HEK293 (cell line): Measurements from ENCODE around the gene FLNA.

Source experiments
- GLI2 ChIP-seq: fragments of 450-650 bp; formaldehyde crosslinking; IDR thresholded peaks from 2 replicates; pipeline ENCODE4; 2017; ENCODE audit warnings: missing biosample characterization, missing genetic modification characterization, low read depth, borderline replicate concordance
- GLI4 ChIP-seq: fragments of 450-650 bp; formaldehyde crosslinking; IDR thresholded peaks from 2 replicates; pipeline ENCODE4 v1.5.1; 2016; ENCODE audit warnings: missing biosample characterization, missing genetic modification characterization
- IKZF3 ChIP-seq: fragments of 450-650 bp; IDR thresholded peaks from 2 replicates; pipeline ENCODE4 v1.5.0; 2018; ENCODE audit warnings: missing biosample characterization, mild to moderate bottlenecking, missing genetic modification characterization, moderate library complexity
- REPIN1 ChIP-seq: fragments of 450-650 bp; formaldehyde crosslinking; IDR thresholded peaks from 2 replicates; pipeline ENCODE4 v1.5.1; 2017; ENCODE audit warnings: missing biosample characterization, missing genetic modification characterization, low read depth
- WT1 ChIP-seq: fragments of 450-650 bp; formaldehyde crosslinking; IDR thresholded peaks from 2 replicates; pipeline ENCODE4 v1.5.1; 2016; ENCODE audit warnings: missing biosample characterization, missing genetic modification characterization
- ZFP37 ChIP-seq: fragments of 450-650 bp; formaldehyde crosslinking; IDR thresholded peaks from 2 replicates; pipeline ENCODE4 v1.5.1; 2016; ENCODE audit warnings: missing biosample characterization, missing genetic modification characterization
- ZIC2 ChIP-seq: fragments of 450-650 bp; formaldehyde crosslinking; IDR thresholded peaks from 2 replicates; pipeline ENCODE4 v1.5.1; 2016; ENCODE audit warnings: missing biosample characterization, missing genetic modification characterization
- ZNF140 ChIP-seq: fragments of 450-650 bp; formaldehyde crosslinking; IDR thresholded peaks from 2 replicates; pipeline ENCODE4 v1.5.1; 2016; ENCODE audit warnings: missing biosample characterization, missing genetic modification characterization
- ZNF16 ChIP-seq: fragments of 450-650 bp; formaldehyde crosslinking; IDR thresholded peaks from 2 replicates; pipeline ENCODE4 v1.5.1; 2016; ENCODE audit warnings: low read depth, missing biosample characterization, missing genetic modification characterization
- ZNF169 ChIP-seq: fragments of 450-650 bp; formaldehyde crosslinking; IDR thresholded peaks from 2 replicates; pipeline ENCODE4 v1.5.1; 2016; ENCODE audit warnings: missing biosample characterization, missing genetic modification characterization
- ZNF2 ChIP-seq: fragments of 450-650 bp; formaldehyde crosslinking; IDR thresholded peaks from 2 replicates; pipeline ENCODE4 v1.5.1; 2016; ENCODE audit warnings: missing biosample characterization, missing genetic modification characterization
- ZNF341 ChIP-seq: fragments of 450-650 bp; formaldehyde crosslinking; IDR thresholded peaks from 2 replicates; pipeline ENCODE4; 2016; ENCODE audit warnings: low read depth, missing biosample characterization, missing genetic modification characterization
- ZNF350 ChIP-seq: fragments of 450-650 bp; formaldehyde crosslinking; IDR thresholded peaks from 2 replicates; pipeline ENCODE4 v1.5.0; 2017; ENCODE audit warnings: missing biosample characterization, mild to moderate bottlenecking, missing genetic modification characterization
- ZNF416 ChIP-seq: fragments of 450-650 bp; formaldehyde crosslinking; IDR thresholded peaks from 2 replicates; pipeline ENCODE4 v1.5.1; 2016; ENCODE audit warnings: missing biosample characterization, missing genetic modification characterization
- ZNF549 ChIP-seq: fragments of 450-650 bp; IDR thresholded peaks from 2 replicates; pipeline ENCODE4 v1.5.1; 2018; ENCODE audit warnings: missing biosample characterization, missing genetic modification characterization, mild to moderate bottlenecking, inconsistent platforms, moderate library complexity
- ZNF555 ChIP-seq: fragments of 450-650 bp; formaldehyde crosslinking; conservative IDR thresholded peaks from 2 replicates; pipeline ENCODE4 v1.5.1; 2017; ENCODE audit warnings: missing biosample characterization, mild to moderate bottlenecking, missing genetic modification characterization, inconsistent platforms
- ZNF596 ChIP-seq: fragments of 450-650 bp; IDR thresholded peaks from 2 replicates; pipeline ENCODE4 v1.5.0; 2018; ENCODE audit warnings: missing biosample characterization, mild to moderate bottlenecking, missing genetic modification characterization, moderate library complexity
- ZNF623 ChIP-seq: fragments of 450-650 bp; formaldehyde crosslinking; IDR thresholded peaks from 2 replicates; pipeline ENCODE4 v1.5.1; 2016; ENCODE audit warnings: missing biosample characterization, missing genetic modification characterization
- ZNF629 ChIP-seq: fragments of 450-650 bp; formaldehyde crosslinking; IDR thresholded peaks from 2 replicates; pipeline ENCODE4 v1.5.1; 2017; ENCODE audit warnings: missing biosample characterization, missing genetic modification characterization
- ZNF704 ChIP-seq: fragments of 450-650 bp; formaldehyde crosslinking; IDR thresholded peaks from 2 replicates; pipeline ENCODE4 v1.5.1; 2016; ENCODE audit warnings: missing biosample characterization, missing genetic modification characterization
- ZNF768 ChIP-seq: fragments of 450-650 bp; formaldehyde crosslinking; IDR thresholded peaks from 2 replicates; pipeline ENCODE4 v1.5.1; 2018; ENCODE audit warnings: missing biosample characterization, mild to moderate bottlenecking, missing genetic modification characterization
- ZNF792 ChIP-seq: fragments of 450-650 bp; formaldehyde crosslinking; IDR thresholded peaks from 2 replicates; pipeline ENCODE4 v1.5.1; 2016; ENCODE audit warnings: missing biosample characterization, missing genetic modification characterization
- ZNF830 ChIP-seq: fragments of 450-650 bp; IDR thresholded peaks from 2 replicates; pipeline ENCODE4 v1.5.0; 2018; ENCODE audit warnings: missing biosample characterization, missing genetic modification characterization, low read depth, mild to moderate bottlenecking, moderate library complexity
- ZSCAN23 ChIP-seq: fragments of 450-650 bp; formaldehyde crosslinking; IDR thresholded peaks from 2 replicates; pipeline ENCODE4 v1.5.1; 2016; ENCODE audit warnings: missing biosample characterization, missing genetic modification characterization
- TF ChIP-seq, protein P1 (sequence below): fragments of 450-650 bp; formaldehyde crosslinking; IDR thresholded peaks from 2 replicates; pipeline ENCODE4 v1.5.1; 2016; ENCODE audit warnings: missing biosample characterization, missing genetic modification characterization
- TF ChIP-seq, protein P2 (sequence below): fragments of 450-650 bp; formaldehyde crosslinking; IDR thresholded peaks from 2 replicates; pipeline ENCODE4 v1.5.1; 2016; ENCODE audit warnings: missing biosample characterization, missing genetic modification characterization
- TF ChIP-seq, protein P3 (sequence below): fragments of 450-650 bp; formaldehyde crosslinking; IDR thresholded peaks from 2 replicates; pipeline ENCODE4 v1.5.1; 2017; ENCODE audit warnings: missing biosample characterization, mild to moderate bottlenecking, missing genetic modification characterization, moderate library complexity

FLNA gene

GRCh38 chrX:154397888-154398667 is 23.6 kb upstream of the FLNA start, which contains the start of gene RPL10 (continued):
- TF ChIP-seq ZNF2 (tag by site-specific recombination) (peak; percentile 71), IKZF3 (no peak), ZNF596 (tag by site-specific recombination) (no peak), ZNF555 (tag by site-specific recombination) (no peak), GLI4 (tag by site-specific recombination) (no peak), REPIN1 (tag by site-specific recombination) (peak; percentile 82; the same call in 1 of the 2 replicates), ZNF830 (no peak), ZFP37 (peak; percentile 48), ZNF792 (no peak), ZNF704 (tag by site-specific recombination) (no peak), ZNF416 (tag by site-specific recombination) (no peak), ZSCAN23 (tag by site-specific recombination) (no peak; the same call in 1 of the 2 replicates), WT1 (tag by site-specific recombination) (0 out of 2 replicates have a peak, but pooled peaks have one; percentile 6), ZNF549 (tag by site-specific recombination) (no peak), ZNF629 (tag by site-specific recombination) (peak; percentile 75), ZNF169 (no peak), ZNF341 (no peak), ZNF350 (no peak), ZNF16 (tag by site-specific recombination) (no peak), ZNF140 (tag by site-specific recombination) (no peak), ZNF623 (tag by site-specific recombination) (peak; percentile 35; the same call in 1 of the 2 replicates), ZNF768 (no peak), ZIC2 (tag by site-specific recombination) (no peak), GLI2 (tag by site-specific recombination) (no peak)
- TF ChIP-seq, protein P1, sequence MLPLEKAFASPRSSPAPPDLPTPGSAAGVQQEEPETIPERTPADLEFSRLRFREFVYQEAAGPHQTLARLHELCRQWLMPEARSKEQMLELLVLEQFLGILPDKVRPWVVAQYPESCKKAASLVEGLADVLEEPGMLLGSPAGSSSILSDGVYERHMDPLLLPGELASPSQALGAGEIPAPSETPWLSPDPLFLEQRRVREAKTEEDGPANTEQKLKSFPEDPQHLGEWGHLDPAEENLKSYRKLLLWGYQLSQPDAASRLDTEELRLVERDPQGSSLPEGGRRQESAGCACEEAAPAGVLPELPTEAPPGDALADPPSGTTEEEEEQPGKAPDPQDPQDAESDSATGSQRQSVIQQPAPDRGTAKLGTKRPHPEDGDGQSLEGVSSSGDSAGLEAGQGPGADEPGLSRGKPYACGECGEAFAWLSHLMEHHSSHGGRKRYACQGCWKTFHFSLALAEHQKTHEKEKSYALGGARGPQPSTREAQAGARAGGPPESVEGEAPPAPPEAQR (tag by site-specific recombination) = no peak
- TF ChIP-seq, protein P2, sequence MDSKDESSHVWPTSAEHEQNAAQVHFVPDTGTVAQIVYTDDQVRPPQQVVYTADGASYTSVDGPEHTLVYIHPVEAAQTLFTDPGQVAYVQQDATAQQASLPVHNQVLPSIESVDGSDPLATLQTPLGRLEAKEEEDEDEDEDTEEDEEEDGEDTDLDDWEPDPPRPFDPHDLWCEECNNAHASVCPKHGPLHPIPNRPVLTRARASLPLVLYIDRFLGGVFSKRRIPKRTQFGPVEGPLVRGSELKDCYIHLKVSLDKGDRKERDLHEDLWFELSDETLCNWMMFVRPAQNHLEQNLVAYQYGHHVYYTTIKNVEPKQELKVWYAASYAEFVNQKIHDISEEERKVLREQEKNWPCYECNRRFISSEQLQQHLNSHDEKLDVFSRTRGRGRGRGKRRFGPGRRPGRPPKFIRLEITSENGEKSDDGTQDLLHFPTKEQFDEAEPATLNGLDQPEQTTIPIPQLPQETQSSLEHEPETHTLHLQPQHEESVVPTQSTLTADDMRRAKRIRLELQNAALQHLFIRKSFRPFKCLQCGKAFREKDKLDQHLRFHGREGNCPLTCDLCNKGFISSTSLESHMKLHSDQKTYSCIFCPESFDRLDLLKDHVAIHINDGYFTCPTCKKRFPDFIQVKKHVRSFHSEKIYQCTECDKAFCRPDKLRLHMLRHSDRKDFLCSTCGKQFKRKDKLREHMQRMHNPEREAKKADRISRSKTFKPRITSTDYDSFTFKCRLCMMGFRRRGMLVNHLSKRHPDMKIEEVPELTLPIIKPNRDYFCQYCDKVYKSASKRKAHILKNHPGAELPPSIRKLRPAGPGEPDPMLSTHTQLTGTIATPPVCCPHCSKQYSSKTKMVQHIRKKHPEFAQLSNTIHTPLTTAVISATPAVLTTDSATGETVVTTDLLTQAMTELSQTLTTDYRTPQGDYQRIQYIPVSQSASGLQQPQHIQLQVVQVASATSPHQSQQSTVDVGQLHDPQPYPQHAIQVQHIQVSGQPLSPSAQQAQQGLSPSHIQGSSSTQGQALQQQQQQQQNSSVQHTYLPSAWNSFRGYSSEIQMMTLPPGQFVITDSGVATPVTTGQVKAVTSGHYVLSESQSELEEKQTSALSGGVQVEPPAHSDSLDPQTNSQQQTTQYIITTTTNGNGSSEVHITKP (tag by site-specific recombination) = no peak
- TF ChIP-seq, protein P3, sequence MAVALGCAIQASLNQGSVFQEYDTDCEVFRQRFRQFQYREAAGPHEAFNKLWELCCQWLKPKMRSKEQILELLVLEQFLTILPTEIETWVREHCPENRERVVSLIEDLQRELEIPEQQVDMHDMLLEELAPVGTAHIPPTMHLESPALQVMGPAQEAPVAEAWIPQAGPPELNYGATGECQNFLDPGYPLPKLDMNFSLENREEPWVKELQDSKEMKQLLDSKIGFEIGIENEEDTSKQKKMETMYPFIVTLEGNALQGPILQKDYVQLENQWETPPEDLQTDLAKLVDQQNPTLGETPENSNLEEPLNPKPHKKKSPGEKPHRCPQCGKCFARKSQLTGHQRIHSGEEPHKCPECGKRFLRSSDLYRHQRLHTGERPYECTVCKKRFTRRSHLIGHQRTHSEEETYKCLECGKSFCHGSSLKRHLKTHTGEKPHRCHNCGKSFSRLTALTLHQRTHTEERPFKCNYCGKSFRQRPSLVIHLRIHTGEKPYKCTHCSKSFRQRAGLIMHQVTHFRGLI = 0 out of 2 replicates have a peak, but pooled peaks have one; percentile 32
